Ovary (tissue), 3 donors: Measurements from ENCODE around the gene WIPI1.

Experiments used
- CTCF ChIP-seq, 3 donors: fragments of 450-650 bp in 2 of 3; fragments of 200-600 bp in 1 of 3; IDR thresholded peaks; one replicate each; pipeline versions ENCODE4 v1.5.1 to v1.8.0; 2016 to 2022; ENCODE audit warnings: antibody characterized with exemption in 3 of 3, mild to moderate bottlenecking in 1 of 3
- EP300 ChIP-seq: sonication (generic); formaldehyde crosslinking; IDR thresholded peaks from one replicate; pipeline ENCODE4 v1.6.1; 2017; ENCODE audit warnings: antibody characterized with exemption
- POLR2A ChIP-seq: fragments of 450-650 bp; IDR thresholded peaks from one replicate; pipeline ENCODE4 v1.6.1; 2017; ENCODE audit warnings: antibody characterized with exemption, mild to moderate bottlenecking, moderate library complexity
- donor health status: DM: no; HTN: no; CAD: no.

- no peak for TF ChIP-seq CTCF (IDR thresholded peaks at IDR 0.05)
- no peak for TF ChIP-seq POLR2A
- TF ChIP-seq EP300, result no peak
Observed at GRCh38 chr17:68432086-68432864, 25.0 kb downstream of the WIPI1 start.
